Renal cortical epithelial cell (primary cell): ENCODE measurements around the gene SELENBP1. TPM values are rescaled to one million over a fixed set of nuclear protein-coding genes. Genes with fewer than 3 reads are reported as not detected.

Source experiments
- DNase-seq: peaks from one replicate; pipeline ENCODE4 v3.0.0-alpha.2; 2011; ENCODE audit warnings: low read depth
- total RNA-seq: library from RNA; depleted of rRNA; stranded (reverse); fragments of >200 nt; gene quantifications from 2 replicates; pipeline ENCODE4 v1.2.3, GENCODE V29; 2014

SELENBP1 gene
- total RNA-seq, 1 donor from 2014 or later, result 26.8 TPM

GRCh38 chr1:151344291-151344690 lies 28.2 kb downstream of the SELENBP1 start:
- DNase-seq, result no peak

DNA sequence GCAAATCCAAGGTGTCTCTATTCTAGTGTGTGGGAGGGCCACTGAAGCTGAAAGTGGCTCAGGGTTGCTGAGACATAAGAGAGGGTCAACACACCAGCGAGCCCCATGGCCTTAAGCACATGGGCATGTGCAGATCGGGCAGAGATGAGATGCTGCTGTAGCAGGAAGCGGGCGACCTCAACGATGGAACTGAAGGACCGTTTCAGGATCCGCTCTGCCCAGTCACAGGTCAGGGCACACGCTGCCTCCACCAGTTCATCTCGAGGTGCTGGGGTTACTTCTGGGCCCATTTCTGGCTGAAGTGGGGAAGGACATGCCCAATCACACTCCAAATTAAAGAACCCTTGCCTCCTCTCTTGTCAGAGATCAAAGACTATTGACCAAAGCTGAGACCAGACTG lies 28.9 kb downstream of the SELENBP1 start:
- DNase-seq, result no peak

- DNase-seq, result no peak
These were observed 29.9 kb downstream of the SELENBP1 start for GRCh38 chr1:151342569-151342968.

- no peak for DNase-seq
These were observed 30.5 kb downstream of the SELENBP1 start for GRCh38 chr1:151342021-151342420.

DNA sequence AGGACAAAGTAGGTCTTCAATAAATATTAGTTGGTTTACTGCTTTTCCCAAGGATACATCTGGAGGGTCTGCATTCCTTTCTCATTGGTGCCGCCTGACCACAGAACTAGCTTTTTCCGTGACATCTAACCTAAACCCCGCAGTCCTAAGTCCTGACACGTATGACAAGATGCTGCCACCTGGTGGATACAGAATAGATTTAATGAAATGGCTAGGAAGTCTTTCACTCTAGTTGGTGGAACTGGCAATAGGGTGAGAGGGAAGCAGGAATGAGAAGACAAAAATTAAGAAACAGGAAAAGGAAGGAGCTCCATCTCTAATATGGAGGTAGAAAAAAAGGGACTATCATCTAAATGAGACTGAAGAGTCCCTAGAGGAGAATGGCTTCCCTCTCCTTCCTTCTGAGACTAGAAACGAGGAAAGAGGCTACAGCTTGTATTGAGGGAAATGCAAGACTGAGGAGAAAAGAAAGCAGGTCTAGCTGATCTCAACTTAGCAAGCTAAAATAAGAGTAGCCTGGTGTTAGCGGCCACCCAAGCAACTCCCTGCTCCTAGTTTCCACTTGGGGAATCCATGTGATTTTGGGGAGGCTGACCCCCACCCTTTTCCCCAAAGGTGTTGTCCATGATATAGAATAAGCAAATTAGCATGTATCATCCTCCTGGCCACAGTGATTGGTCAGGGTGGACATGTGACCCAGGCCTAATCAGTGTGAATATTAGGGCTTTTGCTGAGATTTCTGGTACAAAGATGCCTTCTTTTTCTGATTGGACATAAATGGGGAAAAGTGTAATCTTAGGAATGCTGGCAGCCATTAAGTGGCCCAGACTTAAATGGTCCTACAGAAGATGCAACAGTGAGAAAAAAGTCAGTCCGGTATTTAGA lies 31.4 kb downstream of the SELENBP1 start:
- peak; percentile 81 for DNase-seq

- no peak for DNase-seq
These were observed 35.9 kb downstream of the SELENBP1 start for GRCh38 chr1:151336556-151336955.

GRCh38 chr1:151334822-151335221 lies 37.7 kb downstream of the SELENBP1 start:
- DNase-seq, result no peak

- no peak for DNase-seq
These were observed 44.4 kb downstream of the SELENBP1 start for GRCh38 chr1:151327903-151328674.

GRCh38 chr1:151327223-151327902 lies 45.1 kb downstream of the SELENBP1 start, which contains the start of gene PI4KB:
PI4KB (minus strand) TSS chr1:151327416; CDS start chr1:151316481, 10,935 bp downstream.
- peak; percentile 97 for DNase-seq

DNA sequence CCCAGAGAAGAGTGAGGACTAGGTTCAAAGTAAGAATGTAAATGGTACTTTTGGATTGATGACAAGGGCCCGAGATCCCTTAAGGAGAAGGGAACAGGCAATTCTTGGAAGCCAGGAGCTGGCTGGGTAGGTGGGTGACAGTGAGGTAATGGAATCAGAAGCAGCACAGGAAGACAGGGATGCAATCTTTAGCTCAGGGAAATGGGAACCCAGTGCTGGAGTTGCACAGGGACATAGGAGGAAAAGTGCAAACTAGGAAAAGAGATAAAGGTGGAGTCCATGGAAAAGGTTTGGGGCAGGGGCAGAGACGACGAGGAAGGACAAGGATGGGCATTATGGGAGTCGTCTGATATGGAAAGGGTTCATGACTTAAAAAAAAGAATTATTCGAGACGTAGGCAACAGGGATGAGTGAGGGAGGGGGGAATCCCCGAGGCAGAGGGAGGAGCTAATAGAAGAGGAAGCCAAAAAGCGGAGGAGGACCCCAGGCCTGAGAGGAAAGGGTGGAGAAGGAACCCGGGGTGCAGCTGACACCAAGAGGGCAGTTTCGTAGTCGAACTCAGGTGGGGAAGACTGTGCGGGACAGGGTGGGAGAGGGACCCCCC lies 45.8 kb downstream of the SELENBP1 start:
- DNase-seq, result no peak

DNA sequence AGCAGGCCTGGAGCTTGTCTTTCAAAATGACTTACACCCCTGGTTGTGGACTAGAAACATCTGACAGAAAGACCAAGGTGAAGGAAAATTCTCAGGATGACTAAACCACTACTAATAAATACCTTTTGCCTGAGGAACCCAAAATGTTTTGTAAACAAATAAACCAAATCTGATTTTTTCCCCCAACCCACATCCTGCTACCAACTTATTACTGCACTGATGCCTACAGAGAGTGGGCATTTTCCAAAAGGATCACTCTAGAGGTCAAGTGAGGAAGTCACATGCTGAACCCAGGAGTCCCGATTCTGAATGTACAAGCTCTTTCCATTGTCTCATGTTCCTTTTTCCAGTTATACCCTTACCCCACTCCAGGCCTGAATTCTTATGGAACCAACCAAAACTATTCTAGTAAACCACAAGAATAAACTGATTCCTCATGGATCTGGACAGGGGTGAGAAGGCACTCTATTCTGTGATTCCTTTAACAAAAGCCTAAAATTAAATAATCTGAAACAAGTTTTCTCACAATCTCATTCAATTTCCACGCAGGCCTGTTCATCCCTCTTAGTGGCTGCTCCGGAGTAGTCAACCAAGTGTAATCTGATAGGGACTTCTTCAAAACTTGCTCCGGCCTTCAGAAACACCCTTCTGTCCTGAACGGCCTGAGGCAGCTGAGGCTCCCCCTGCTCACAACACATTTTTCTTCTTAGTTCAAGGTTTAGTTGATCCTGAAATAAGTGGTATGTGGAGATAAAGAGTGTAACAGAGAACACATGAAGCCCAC lies 46.7 kb downstream of the SELENBP1 start:
- no peak for DNase-seq

- no peak for DNase-seq
These were observed 47.3 kb downstream of the SELENBP1 start for GRCh38 chr1:151325231-151325630.

GRCh38 chr1:151324390-151324930 lies 48.0 kb downstream of the SELENBP1 start:
- no peak for DNase-seq

DNA sequence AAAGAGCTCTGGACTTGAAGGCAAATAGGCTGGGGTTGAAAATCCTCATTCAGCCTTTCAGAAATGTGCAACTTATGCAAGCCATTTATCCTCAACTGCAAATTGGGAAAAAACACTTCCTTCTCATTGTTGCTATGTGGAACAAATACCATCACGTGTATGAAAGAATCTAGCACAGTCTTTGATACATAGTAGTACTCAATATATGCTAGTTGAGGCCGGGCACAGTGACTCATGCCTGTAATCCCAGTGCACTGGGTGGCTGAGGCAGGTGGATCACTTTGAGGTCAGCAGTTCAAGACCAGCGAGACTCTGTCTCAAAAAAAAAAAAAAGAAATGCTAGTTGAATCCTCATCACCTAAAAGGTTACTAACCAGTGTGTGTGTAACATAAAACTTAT lies 53.5 kb downstream of the SELENBP1 start:
- no peak for DNase-seq

GRCh38 chr1:151315565-151316235 lies 56.8 kb downstream of the SELENBP1 start:
- DNase-seq, result no peak

Other genes with a start within 250 kb of the SELENBP1 start
- gene SEMA6C, start 226.1 kb downstream of the SELENBP1 start, total RNA-seq, result 8.4 TPM in 1 of 2 replicates, not detected in the other
- gene TNFAIP8L2, start 216.1 kb downstream of the SELENBP1 start, total RNA-seq, result not detected in 2 replicates
- 5.8 and 7.5 TPM in 2 replicates for gene LYSMD1, start 206.8 kb downstream of the SELENBP1 start, total RNA-seq
- gene SCNM1, start 206.6 kb downstream of the SELENBP1 start, total RNA-seq, result 16.8 and 20.0 TPM in 2 replicates
- gene TMOD4, start 196.7 kb downstream of the SELENBP1 start, total RNA-seq, result not detected in 2 replicates
- gene VPS72, start 182.5 kb downstream of the SELENBP1 start, total RNA-seq, result 75.6 and 82.8 TPM in 2 replicates
- gene PIP5K1A, start 174.2 kb downstream of the SELENBP1 start, total RNA-seq, result 67.4 and 95.5 TPM in 2 replicates
- 181 and 257 TPM in 2 replicates for gene PSMD4, start 118.0 kb downstream of the SELENBP1 start, total RNA-seq
- 10.1 and 32.3 TPM in 2 replicates for gene ZNF687, start 90.4 kb downstream of the SELENBP1 start, total RNA-seq
- 43.4 and 57.0 TPM in 2 replicates for gene PI4KB, start 45.3 kb downstream of the SELENBP1 start, total RNA-seq
- gene RFX5, start 25.5 kb downstream of the SELENBP1 start, total RNA-seq, result 92.2 and 111 TPM in 2 replicates
- gene PSMB4, start 26.9 kb upstream of the SELENBP1 start, total RNA-seq, result 207 and 403 TPM in 2 replicates
- 8.2 and 41.7 TPM in 2 replicates for gene POGZ, start 86.8 kb upstream of the SELENBP1 start, total RNA-seq
- gene CGN, start 138.7 kb upstream of the SELENBP1 start, total RNA-seq, result 6.6 and 13.2 TPM in 2 replicates
- gene TUFT1, start 167.6 kb upstream of the SELENBP1 start, total RNA-seq, result 54.1 and 118 TPM in 2 replicates
- gene SNX27, start 239.3 kb upstream of the SELENBP1 start, total RNA-seq, result 20.3 and 70.1 TPM in 2 replicates